ENCODE measurements around the gene OR5B3. TPM values are rescaled to one million over a fixed set of nuclear protein-coding genes. Genes with fewer than 3 reads are reported as not detected.

The OR5B3 gene
- total and polyA plus RNA-seq, 2 donors (not counting 3 experiments of a cell fraction or from before 2014, with no cell fraction given): not detected

DNA sequence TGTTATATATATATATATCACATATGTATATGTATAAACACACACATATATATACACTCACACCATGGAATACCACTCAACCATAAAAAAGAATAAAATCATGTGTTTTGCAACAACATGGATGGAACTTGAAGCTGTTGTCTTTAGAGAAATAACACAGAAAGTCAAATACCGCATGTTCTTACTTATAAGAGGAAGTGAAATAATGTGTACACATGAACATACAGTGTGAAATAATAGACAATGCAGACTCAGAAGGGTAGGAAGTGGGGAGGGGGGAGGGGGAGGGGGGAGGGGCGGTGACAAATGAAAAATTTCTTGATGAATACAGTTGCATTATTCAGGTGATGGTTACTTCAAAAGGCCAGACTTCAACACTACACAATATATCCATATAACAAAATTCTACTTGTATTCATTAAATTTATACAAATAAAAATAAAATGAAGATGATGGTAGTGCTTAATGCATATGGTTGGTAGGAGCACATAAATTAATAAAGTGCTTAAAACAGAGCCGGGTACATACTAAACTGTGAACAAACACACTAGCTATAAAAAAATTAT lies 27.0 kb upstream of the OR5B3 start:
- Histone ChIP-seq H3K27me3 (ENCODE audit: control insufficient read depth in 2 of 2, insufficient read depth in 2 of 2, low read length in 2 of 2) (no peaks in the 10 kb centered on the region), H3K9me3 (replicated peaks; ENCODE audit: control insufficient read depth, insufficient read depth, low read length) (no peaks in the 10 kb centered on the region), H3K36me3 (ENCODE audit: control insufficient read depth in 2 of 2, extremely low read depth in 1 of 2, insufficient read depth in 2 of 2, low read length in 2 of 2) (no peaks in the 10 kb centered on the region), H3K9ac (replicated peaks; ENCODE audit: extremely low read depth, insufficient read depth, low read length) (no peak overlapping the region), H3K79me2 (ENCODE audit: control insufficient read depth, insufficient read depth, low read length) (no peaks in the 10 kb centered on the region), H3K4me2 (ENCODE audit: insufficient read depth, low read length) (no peak overlapping the region), H3K4me1 (ENCODE audit: control insufficient read depth, extremely low read depth, insufficient read depth, low read length) (no peaks in the 10 kb centered on the region), H3K4me3 (replicated peaks in 1 of 3; ENCODE audit: insufficient read depth in 1 of 3, low read depth in 1 of 3, low read length in 3 of 3) (no peak overlapping the region), H4K20me1 (replicated peaks; ENCODE audit: control insufficient read depth, extremely low read depth, insufficient read depth, low read length) (no peaks in the 10 kb centered on the region), H2AFZ (ENCODE audit: low read depth, low read length) (no peak overlapping the region), H3K27ac (ENCODE audit: insufficient read depth, low read depth, low read length) (no peak overlapping the region), H3K9me1 (replicated peaks; ENCODE audit: control insufficient read depth, extremely low read depth, insufficient read depth, low read length) (no peaks in the 10 kb centered on the region)
- dilution Hi-C loops (cut with MboI; ENCODE audit: extremely low pct_ligation_motif_present, low sequenced_read_pairs): no loop called here
- CTCF ChIA-PET: no interaction called here
- no peak for TF ChIP-seq FOS (IDR thresholded peaks at IDR 0.05; ENCODE audit: borderline replicate concordance, insufficient read depth, low read length)
- TF ChIP-seq GATA2 (IDR thresholded peaks at IDR 0.05; ENCODE audit: insufficient read depth, insufficient read length, low read depth, low read length): no peak
- TF ChIP-seq, protein P1, sequence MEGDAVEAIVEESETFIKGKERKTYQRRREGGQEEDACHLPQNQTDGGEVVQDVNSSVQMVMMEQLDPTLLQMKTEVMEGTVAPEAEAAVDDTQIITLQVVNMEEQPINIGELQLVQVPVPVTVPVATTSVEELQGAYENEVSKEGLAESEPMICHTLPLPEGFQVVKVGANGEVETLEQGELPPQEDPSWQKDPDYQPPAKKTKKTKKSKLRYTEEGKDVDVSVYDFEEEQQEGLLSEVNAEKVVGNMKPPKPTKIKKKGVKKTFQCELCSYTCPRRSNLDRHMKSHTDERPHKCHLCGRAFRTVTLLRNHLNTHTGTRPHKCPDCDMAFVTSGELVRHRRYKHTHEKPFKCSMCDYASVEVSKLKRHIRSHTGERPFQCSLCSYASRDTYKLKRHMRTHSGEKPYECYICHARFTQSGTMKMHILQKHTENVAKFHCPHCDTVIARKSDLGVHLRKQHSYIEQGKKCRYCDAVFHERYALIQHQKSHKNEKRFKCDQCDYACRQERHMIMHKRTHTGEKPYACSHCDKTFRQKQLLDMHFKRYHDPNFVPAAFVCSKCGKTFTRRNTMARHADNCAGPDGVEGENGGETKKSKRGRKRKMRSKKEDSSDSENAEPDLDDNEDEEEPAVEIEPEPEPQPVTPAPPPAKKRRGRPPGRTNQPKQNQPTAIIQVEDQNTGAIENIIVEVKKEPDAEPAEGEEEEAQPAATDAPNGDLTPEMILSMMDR (IDR thresholded peaks at IDR 0.05; ENCODE audit: extremely low read depth in 1 of 2, insufficient read depth in 1 of 2, low read depth in 1 of 2, low read length in 2 of 2): no peak
- TF ChIP-seq MYC (IDR thresholded peaks at IDR 0.05; ENCODE audit: low read depth, low read length): no peak
- no peak for TF ChIP-seq POLR2A (IDR thresholded peaks at IDR 0.05; ENCODE audit: low read depth, low read length)
- TF ChIP-seq JUN (IDR thresholded peaks at IDR 0.05; ENCODE audit: borderline replicate concordance, insufficient read depth, insufficient read length, low read depth): no peak
- no peak for TF ChIP-seq EZH2 (IDR thresholded peaks at IDR 0.05; ENCODE audit: borderline replicate concordance, low read depth, low read length, severe bottlenecking)
- TF ChIP-seq, protein P2, sequence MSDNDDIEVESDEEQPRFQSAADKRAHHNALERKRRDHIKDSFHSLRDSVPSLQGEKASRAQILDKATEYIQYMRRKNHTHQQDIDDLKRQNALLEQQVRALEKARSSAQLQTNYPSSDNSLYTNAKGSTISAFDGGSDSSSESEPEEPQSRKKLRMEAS (IDR thresholded peaks at IDR 0.05; ENCODE audit: insufficient read depth, insufficient read length): no peak
- no peak for TF ChIP-seq POLR2AphosphoS5 (IDR thresholded peaks at IDR 0.05; ENCODE audit: insufficient read depth, low read depth, low read length)
- intact Hi-C loops (cut with micrococcal nuclease): no loop called here
- no peak for FAIRE-seq
- POLR2A ChIA-PET: no interaction called here
- no TSS peak for BruUV-seq (replicated peaks)
- no peak for DNase-seq (ENCODE audit: low read depth, low spot score)

All from endothelial cell of umbilical vein (primary cell).